NCI-H187 treated with DMSO at 0.1 percent for 48 hours (cell line): ENCODE results near the gene TBPL1.
"Not testable (repeated sequence)": the region's sequence is repeated elsewhere in the genome, so short reads cannot be mapped to it uniquely, and the experiment has no call there.

Source experiments
- DNase-seq: peaks from one replicate; lab custom pipeline; 2025; lab: John Stamatoyannopoulos, UW

The TBPL1 gene

DNA sequence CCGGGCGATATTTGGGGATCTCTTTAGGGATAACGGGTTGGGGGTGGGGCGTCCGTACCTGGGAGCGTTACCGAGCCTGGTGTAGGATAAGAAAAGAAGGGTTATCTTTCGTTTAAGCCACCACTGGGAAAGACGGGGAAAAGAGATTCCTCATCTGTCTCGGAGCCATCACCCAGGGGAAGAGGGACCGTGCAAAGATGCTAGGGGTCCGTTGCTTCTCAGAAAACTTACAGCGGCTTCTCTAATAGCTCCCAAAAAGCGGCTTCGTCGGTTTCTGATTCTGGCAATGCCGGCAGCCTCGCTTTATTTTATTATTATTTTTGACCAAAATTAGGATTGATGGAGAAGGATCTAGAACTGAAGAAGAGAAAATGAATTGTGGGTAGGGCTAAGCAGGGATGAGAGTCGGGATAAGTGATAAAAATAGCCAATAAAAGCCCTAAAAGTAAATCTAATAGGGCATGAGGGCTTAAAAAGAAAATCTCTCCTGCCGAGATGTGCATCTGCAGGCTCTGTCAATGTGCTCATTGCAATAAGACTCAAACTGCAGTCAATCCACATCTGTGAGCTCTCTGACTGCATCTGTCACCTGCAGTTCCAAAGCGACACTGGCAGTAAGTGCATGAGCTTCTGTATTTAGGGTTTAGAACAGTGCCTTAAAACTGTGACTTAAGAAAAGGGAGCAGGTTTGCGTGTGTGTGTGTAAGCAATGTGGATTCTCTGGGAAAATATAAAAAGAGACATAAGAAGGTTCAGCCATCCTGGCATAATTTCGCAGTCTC lies 801 bp downstream of the TBPL1 start:
- DNase-seq, result no peak

DNA sequence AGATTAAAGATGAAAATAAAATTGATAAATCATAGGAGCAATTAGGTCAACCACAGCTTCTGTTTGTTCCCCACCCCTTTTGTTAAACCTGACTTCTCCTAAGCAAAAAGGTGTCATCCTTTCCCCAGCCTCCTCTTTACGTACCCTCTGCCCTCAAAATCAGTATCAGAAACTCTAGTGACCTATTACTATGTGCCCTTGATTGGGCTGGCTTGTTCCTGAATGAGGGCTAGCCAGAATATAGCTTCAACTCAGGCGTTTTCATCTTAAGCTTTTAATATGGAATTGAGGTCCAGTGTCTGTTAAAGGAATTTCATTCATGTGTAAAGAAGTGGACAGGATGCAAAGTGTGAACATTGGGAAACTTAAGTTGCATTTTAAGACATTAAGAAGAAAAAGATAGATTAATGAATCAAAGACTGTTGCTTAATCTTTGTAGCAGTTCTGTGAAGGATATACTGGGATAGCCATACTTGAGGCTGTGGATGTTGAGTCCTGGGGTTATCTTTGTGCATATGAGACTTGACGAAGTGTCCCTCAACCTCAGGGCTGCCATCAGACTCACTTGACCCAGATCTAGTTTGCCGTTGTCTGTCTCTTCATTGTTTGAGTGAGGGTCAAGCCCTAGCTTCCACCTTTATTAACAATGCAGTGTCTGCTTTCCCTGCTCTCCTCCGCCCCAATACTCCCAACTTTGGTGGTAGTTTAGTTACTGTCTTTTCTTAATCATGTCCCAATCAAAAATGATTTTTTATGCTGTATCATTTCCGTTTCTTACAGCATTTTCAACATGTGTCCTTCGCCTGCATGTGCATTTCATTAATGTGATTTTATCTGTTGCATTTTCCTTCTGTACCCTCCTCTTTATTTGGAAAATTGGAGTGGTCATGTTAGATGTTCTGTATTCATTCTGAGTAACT lies 1.9 kb downstream of the TBPL1 start:
- no peak for DNase-seq

DNA sequence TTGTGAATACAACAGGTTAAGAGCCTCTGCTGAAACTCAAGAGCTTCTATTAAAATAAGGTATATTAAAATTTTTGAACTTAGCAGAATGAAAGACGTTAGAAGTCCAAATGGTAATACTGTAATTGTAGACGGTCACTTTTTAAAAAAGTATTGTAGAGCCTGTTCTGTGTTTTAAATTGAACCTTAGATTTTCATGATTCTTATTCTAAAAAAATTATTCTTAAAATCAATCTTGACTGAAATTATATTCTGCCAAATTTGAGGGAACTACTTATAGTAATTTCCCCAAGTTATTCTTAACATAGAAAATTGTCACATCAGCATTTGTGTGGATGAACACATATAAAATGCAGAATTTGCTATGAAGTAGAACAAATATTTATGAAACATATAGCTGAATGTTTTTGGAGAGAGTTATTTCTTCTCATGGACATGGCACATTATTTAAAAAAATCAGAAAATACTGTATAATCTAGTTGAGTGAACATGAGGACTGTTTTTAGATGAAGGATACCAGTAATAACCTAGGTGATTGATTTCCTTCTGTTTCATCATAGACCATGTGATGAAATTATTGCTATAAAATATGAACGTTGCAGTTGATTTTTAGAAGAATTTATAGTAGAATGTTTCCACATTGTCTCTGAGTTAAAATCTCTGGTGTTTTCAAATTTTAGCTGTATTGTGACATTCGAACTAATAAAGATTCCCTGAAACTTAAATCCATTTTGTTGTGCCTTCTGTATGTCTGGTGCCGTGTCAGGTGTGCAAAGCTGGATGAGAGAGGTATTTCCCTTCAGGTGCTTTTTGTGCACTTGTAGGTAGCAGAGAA lies 2.8 kb downstream of the TBPL1 start:
- DNase-seq, result no peak

DNA sequence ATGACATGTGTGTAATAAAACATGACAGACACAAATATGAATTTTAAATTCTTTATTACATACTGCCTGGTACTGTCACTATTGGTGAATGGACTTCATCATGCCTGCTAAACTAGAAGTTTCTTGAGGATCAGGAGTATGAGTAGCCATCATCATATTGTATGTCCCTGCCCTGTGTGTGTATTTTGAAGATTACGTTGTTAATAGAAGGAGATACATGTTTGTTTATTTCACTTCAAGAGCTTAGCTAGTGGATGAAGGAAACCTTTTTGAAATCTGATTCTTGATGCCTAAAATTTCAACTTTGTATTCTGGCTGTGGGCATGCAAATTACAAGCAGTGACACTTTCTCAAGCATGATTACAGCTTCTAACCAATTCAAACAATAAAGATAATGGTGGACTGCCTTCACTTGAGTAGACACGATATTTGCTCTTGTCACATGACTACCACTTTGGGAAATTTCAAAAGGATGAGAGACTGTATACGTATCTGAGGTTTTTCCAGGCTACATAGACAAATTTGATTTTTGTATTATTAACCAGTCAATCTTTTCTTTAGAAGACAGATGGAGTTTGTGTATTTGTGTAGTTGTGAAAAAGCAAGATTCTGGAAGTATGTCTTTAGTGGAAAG lies 3.5 kb downstream of the TBPL1 start:
- peak; percentile 53 for DNase-seq

DNA sequence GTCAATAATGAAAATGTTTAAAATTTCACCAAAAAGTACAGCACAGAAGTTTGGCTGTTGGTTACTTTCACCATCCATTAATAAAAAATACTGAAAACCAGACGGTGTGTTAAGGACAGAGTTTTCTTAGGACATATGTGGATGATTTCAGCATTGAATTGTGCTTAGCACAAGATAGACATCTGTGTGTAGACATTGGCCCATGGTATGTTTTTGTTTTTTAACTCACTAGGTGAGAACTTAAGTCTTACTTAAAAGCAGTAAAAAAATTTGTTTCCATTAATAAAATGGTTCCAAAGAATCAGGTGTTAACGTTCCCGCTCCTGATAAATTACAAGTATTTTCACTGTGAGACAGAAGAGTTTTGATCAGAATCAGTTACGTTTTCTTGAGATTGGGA lies 4.2 kb downstream of the TBPL1 start:
- no peak for DNase-seq

DNA sequence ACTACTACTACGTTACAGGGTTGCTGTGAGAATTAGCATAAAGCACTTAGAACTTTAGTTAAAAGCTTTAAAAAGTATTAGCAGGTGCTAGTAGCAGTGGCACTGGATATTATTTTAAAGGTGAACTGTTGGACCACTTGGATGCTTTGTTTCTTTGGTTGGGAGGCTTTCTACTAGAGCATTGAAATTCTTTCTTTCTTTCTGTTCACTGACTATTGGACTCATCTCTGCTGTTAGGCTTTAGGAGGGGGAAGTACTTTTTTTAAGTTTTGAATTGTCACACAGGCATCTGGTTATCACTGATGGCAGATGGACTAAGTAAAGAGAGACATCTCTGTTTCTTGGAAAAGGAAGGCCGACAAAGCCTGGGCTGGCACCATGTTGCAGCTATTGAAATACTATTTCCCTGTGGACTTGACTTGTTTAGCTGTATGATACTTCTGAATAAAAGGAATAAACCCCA lies 4.8 kb downstream of the TBPL1 start:
- DNase-seq, result no peak

DNA sequence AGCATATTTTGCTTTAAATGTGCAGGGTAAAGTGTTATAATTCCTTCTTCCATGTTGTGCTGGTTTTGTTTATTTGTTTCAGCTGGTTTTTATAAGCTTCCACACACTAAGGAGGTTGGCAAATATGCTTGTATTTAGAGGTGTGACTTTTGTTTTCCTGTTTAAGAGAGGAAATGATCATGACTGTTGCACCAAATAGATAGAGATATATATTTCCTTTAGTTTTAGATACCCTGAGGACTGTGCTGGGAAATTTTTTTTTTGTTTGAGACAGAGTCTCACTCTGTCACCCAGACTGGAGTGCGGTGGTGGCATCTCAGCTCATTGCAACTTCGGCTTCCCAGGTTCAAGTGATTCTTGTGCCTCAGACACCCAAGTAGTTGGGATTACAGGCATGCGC lies 5.8 kb downstream of the TBPL1 start:
- no peak for DNase-seq

DNA sequence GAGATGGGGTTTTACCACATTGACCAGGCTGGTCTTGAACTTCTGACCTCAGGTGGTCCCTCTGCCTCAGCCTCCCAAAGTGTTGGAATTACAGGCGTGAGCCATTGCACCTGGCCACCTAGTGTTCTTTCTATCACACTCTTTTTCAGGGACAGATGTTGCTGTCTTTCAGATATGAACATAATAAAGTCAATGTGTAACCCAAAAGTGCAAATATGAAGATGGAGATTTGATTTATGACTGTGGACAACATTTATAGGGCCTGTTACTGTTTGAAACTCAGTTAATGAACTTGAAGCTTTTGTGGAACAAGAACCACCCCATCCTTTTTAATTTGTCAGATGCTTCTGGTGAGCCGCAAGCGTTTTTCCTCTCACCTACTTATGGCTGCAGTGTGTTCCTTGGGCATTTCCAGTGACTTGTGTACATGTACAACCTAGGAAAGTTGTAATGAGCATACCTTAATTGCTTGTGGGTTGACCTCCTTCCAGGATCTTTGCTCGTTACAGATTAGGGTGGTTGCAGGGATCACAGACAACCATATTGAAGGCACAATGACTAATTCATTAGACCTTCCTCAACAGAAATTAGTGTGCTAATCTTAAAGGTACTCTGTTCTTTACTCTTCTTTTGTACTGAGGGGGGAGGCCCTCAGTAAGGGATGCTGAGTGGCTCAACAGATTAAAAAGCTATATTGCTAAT lies 6.8 kb downstream of the TBPL1 start:
- no peak for DNase-seq

DNA sequence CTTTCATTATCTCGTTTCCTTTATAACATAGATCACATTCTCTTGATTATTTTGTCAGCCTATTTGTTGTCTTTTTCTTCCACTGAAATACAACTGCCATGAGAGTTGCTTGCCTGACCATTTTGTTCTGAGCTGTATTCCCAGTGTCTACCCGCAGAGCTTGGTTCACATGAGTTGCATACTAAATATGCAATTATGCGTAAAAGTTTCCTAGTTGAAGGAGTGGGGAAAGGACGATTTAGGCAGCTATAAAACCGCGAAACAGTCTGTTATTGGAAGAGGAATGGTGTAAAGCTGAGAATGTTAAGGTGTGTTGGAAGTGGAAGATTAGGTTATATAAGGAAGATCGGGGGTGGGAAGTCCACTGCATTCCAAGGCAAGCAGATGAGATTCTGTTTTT lies 8.8 kb downstream of the TBPL1 start:
- DNase-seq, result no peak

DNA sequence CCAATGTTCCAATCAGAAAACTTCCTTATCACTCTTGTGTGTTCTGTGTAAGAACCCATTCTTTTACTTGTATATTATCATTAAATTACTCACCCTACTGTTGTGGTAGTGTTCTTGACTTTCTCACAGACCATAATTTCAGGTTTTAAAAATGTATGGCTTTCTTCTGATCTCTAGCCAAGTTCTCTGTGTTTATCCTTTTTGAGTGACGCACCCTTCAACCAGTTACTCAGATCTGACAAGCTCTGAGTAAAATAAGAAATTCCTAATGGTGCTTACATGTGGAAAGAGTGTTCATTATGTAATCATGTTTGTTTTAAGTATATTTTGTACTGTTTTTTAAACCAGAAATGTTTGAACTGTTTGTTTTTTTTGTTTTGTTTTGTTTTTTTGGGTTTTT lies 11.0 kb downstream of the TBPL1 start:
- DNase-seq, result no peak

DNA sequence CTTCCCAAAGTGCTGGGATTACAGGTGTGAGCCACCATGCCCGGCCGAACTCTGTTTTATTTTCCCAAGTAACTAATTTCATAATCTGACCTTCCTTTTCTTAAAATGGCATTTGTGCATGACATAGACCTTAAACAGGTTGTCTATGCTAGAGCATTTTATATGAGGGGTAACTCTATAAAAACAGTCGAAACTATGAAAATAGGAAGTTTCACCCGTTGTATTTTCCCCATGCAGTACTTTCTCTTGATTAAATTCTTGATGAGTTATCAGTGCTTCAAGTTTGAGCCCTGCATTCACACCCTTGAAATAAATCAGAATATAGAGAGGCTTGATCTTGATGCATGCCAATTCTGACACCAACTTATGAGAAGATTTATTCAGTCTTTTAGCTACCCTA lies 11.7 kb downstream of the TBPL1 start:
- DNase-seq, result no peak

DNA sequence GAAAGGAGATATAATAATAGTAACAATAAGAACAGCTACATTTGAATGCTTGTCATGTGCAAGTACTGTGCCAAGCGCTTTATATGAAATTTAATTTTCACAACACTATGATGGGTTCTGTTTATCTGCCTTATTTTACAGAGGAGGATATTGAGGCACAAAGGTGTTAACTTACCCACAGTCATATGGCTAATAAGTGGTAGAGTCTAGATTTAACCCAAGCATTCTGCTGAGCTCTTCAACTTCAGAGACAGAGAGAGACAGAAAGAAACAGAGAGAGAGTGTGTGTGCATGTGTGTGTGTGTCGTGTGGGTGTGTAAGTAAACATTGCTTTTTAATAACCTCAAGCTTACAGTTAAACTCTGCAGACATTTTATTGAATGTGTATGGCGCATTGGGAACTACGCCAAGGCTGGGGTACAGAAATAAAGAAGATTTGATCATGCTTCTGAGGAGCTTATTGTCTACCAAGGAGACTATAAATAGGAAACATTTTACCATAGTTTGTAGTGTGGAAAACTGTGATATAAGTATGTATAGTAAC lies 12.9 kb downstream of the TBPL1 start:
- no peak for DNase-seq

DNA sequence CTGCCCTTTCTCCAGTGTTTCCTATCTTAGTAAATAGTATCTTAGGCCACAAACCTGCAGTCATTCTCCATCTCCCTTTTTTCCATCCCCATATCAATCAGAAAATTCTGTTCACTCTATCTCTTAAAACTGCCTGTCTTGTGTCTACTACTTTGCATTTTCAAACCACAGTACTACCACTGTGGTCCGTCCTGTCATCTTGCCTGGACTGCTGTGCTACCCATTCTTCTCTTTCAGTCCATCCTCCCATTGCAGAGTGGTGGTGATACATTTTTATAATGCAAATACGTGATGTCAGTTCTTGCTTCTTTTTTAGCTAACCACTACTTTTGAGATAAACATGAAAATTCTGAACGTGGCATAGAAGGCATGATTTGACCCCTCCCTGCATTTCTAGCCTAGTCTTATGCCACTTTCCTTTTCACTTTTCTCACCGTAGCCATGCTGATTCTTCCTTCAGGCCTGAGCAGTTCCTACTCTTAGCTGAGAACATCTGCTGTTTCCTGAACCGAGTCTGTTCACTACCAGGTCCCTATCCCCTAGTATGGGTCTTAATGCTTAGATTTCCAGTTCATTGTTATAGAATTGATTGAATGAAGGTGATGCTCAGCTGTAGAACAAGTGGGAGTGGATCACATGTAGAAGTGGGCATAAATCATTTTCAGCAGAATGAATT lies 13.8 kb downstream of the TBPL1 start:
- no peak for DNase-seq

DNA sequence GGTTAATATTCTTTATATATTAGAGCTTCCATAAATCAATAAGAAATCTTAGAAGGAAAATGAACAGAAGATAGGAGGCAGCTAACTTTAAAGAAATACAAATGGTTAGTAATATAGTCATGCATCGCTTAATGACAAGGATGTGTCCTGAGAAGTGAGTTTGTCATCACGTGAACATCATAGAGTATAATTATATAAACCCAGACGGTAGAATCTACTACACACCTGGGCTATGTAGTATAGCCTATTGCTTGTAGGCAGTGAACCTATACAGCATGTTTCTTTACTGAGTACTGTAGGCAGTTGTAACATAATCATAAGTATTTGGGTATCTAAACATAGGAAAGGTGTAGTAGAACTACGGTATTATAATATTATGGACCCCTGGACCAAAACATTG lies 14.3 kb downstream of the TBPL1 start:
- DNase-seq, result no peak

DNA sequence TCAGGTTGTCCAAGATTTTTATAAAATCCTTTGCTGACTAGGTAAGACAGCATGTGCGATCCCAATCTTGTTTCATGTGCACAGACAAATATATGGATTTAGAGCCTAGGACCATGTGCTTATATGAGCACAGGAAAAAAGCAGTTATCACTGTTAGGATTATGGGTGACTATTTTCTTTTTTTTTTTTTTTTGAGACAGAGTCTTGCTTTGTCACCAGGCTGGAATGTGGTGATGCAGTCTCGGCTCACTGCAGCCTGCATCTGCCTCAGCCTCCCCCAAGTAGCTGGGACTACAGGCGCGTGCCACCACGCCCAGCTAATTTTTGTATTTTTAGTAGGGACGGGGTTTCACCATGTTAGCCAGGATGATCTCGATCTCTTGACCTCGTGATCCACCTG lies 14.8 kb downstream of the TBPL1 start:
- DNase-seq, result not testable (repeated sequence)

DNA sequence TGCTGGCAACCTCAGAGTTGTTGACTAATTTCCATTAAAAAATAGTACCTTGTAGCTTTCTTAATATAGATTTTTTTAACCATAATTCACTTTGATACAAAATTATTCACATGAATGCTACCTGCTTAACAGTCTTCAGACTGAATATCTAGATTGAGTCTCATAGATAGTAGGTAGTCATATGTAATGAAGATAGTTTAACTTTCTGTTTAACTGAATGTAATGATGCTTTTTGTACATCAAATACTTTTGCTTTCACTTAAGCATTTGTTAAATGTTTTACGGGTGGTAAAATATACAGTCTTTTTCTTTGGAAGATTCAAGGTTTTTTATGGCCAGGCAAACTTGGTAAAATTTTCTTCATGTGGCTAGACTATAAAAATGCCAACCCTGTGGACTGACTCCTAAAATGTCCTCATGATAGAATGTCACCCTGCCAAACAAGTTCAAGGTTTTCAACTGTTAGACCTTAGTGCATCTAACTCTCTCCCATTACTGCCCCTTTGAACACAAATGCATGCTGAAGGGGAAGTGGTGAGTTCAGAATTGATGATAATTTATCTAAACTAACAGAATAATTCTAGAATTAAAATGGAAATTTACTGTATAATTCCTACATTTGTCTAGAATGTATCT lies 16.4 kb downstream of the TBPL1 start:
- no peak for DNase-seq

DNA sequence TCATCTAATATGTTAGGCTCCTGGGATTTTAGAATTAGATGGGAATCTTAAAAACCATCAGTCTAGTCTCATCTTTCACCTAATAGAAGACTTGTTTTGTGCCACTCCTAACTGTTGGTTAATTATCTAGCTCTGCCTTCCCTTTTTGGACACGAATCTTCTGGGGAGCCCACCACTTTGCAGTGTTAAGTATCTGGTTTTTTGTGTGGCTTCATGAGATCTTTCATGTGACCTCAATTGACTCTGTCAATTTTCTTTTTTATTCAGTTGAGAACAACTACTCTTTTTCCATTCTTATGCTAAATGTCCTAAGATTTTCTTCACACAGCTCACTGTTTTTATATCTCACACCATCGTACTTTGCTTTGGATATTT lies 16.9 kb downstream of the TBPL1 start:
- DNase-seq, result no peak

DNA sequence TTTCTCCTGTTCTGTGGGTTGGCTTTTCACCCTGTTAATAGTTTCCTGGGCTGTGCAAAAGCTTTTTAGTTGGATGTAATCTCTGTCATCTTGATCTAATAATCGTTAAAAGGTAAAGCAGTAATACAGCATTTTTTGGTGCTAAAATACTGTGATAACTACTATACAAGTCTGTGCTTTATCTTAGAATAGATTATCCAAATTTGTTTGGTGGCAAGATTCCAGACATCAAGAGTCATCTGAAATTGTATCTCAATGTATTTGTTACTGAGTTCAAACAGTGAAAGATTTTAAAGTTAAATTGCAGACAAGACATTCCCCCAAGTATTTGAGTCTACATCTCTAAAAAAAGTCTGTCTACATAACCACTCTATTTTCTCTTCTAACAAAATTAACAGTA lies 18.8 kb downstream of the TBPL1 start:
- no peak for DNase-seq

DNA sequence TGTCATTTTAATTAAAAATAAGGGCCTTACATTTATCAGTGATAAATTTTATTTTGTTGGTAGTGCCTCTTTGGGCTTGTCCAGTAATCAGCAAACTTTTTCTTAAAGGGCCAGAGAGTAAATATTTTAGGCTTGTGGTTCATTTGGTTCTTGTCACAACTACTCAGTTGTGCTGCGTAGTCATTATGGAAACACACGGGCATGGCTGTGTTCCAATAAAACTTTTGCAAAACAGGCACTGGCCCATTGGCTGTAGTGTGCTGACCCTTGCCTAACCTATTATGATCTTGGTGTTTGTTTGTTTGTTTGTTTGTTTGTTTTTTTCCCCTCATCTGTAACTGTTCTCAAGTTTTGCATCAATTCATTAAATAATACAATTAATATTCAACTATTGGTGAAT lies 19.4 kb downstream of the TBPL1 start:
- no peak for DNase-seq
